HT1080 (cell line): Measurements from ENCODE around the gene HMGXB3. TPM values are rescaled to one million over a fixed set of nuclear protein-coding genes. Genes with fewer than 3 reads are reported as not detected.
"Not testable (repeated sequence)": the region's sequence is repeated elsewhere in the genome, so short reads cannot be mapped to it uniquely, and the experiment has no call there.

Experiments
- DNase-seq: peaks from one replicate; pipeline ENCODE4 v3.0.0-alpha.2; 2015; ENCODE audit warnings: low read depth
- total RNA-seq: library from RNA; depleted of rRNA; stranded (reverse); fragments of >200 nt; shearing (Covaris generic); gene quantifications from 2 replicates; pipeline ENCODE4 v1.2.3, GENCODE V29; 2014

HMGXB3 gene
- total RNA-seq, 1 experiment from 2014 or later = 56.3 TPM

- DNase-seq = peak; percentile 31
Measured at GRCh38 chr5:150017226-150018005, 16.9 kb downstream of the HMGXB3 start.

GRCh38 chr5:150020249-150020648 is 19.7 kb downstream of the HMGXB3 start:
- DNase-seq = no peak

- peak; percentile 91 for DNase-seq
Measured at GRCh38 chr5:150021491-150022157, 21.1 kb downstream of the HMGXB3 start.

DNA sequence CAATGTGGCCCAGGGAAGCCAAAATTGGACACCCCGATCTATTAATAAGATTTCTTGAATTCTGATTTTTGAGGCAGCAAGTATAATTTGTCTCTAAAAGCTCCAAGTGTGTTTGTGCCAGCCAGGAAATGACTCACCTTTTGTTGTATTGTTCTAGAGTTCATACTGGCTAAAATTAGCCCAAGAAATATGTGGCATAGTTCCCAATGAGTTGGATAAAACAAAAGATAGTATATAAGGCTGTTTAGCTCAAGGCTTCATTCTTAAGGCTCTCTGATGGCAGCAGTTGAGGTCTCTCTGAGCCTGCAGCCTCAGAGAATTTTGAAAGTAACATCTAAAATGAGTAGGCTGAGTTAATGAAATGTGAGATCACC is 21.6 kb downstream of the HMGXB3 start:
- DNase-seq = peak; percentile 91

GRCh38 chr5:150022681-150023080 is 22.1 kb downstream of the HMGXB3 start:
- no peak for DNase-seq

- no peak for DNase-seq
Measured at GRCh38 chr5:150023136-150023535, 22.6 kb downstream of the HMGXB3 start.

DNA sequence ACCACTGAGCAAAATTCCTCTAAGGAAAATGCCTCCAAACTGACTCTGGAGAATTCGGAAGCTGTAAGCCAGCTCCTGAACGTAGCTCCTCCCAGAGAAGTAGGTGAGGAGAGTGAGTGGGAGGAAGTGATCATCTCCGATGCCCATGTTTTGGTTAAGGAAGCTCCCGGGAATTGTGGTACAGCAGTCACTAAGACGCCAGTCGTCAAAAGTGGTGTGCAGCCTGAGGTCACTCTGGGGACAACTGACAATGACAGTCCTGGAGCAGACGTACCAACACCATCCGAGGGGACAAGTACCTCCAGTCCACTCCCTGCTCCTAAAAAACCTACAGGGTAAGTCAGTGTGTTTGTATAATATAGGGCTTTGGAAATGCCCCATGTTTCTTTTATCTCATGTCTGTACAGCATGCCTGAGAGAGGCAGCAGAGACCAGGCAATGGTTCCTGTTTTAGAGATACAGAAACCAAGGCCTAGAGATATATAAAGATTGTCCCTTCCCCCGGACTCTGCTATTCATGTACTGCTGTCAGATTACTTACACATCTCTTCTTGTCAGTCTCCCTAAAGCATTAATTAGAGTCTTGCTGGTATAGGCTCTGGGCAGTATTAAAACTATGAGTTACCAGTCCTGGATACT is 23.9 kb downstream of the HMGXB3 start:
- no peak for DNase-seq

GRCh38 chr5:150026682-150027172 is 26.2 kb downstream of the HMGXB3 start:
- no peak for DNase-seq

GRCh38 chr5:150028047-150028446 is 27.5 kb downstream of the HMGXB3 start:
- DNase-seq = not testable (repeated sequence)

DNA sequence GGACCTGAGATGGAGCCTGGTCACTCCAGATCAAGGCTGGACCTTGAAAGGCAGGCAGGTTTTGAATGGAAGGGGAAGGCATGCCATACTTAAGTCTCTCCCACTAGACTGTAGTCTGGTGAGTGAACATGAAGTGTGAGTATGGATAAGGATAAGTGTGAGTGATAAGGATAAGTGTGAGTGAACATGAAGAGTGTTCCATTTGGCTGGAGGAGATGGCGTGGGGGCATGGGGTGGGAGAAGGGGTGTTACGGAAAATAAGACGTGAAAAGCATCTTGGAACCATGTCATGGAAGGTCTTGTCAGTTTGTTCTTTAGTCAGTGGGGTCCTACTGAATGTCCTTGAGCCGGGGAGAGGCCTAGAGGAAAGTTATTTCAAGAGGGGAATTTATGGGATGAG is 32.8 kb downstream of the HMGXB3 start:
- DNase-seq = no peak

- DNase-seq = peak; percentile 76
Measured at GRCh38 chr5:150034662-150035061, 34.1 kb downstream of the HMGXB3 start.

DNA sequence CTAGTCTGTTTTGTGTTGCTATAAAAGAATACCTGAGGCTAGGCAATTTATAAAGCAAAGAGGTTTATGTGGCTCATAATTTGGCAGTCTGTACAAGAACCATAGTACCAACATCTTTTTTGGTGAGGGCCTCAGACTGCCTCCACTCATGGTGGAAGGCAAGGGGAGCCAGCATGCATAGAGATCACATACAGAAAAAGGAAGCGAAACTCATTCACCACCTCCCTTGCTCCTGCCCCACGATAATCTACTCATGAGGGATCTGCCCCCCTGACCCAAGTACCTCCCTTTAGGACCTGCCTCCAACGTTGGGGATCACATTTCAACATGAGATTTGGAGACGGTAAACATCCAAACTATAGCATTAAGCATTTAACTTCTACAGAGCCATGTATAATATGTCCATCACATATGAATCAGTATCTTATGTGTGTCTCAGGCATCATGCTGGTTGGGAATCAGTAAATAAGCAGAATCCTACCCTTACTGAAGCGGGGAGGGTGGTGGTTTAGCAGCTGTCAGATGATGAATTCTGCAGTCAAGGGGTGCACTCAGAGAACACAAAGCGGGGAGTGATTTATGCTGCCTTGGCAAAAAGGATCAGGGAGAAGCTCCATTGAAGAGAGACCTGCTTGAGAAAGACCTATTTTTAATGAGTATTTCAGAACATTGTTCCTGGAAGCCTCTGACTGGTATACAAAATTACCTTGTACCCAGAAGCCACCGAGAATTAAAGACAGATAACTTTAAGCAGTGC is 34.8 kb downstream of the HMGXB3 start:
- no peak for DNase-seq

DNA sequence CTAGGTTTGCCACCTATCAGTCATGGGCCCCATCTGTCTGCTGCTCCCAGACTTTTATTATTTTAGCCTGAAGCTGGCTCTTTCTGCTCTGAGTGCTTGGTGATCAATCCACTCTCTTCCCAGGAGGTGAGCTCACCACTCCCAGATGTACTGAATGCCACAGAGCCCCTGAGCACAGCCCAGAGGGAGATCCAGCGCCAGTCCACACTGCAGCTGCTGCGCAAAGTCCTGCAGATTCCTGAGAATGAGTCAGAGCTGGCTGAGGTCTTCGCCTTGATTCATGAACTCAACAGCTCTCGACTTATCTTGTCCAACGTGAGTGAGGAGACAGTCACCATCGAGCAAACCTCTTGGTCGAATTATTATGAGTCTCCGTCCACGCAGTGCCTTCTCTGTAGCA is 36.0 kb downstream of the HMGXB3 start:
- peak; percentile 99 for DNase-seq

DNA sequence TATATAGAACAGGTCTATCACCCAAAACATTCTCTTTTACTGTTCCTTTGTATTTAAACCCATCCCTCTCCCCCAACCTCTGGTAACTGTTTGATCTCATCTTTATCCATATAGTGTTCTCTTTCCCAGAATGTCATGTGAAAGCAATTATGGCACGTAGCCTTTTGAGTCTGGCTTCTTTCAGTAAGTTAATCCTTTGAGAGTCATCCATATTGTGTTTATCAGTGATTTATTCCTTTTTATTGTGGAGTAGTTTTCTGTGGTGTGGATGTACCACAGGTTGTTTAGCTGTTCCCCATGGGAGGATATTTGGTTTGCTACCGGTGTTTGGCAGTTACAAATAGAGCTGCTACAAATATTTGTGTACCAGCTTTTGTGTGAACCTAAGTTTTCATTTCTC is 38.0 kb downstream of the HMGXB3 start:
- no peak for DNase-seq

GRCh38 chr5:150042459-150042858 is 41.9 kb downstream of the HMGXB3 start:
- DNase-seq = no peak

- no peak for DNase-seq
Measured at GRCh38 chr5:150043657-150044328, 43.3 kb downstream of the HMGXB3 start.

- DNase-seq = peak; percentile 82
Measured at GRCh38 chr5:150044329-150044681, 43.8 kb downstream of the HMGXB3 start.

DNA sequence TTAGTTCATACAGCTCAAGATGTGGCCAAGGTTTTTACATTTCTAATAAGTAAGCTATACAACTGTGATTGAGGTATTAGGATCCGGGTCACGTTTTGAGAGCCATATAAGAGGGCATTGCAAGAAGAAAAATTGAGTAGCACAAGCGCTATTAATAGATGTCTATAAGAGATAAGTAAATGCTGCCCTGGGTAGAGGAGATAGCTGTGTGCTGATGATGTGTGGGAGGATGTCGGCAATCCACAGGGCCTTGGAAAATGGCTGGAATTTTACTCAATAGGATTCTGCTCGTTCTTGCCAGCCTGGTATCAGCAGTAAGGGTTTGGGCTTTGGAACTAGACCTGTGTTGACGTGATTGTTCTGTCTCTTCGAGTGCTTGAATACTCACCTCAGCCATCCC is 44.2 kb downstream of the HMGXB3 start:
- DNase-seq = no peak

DNA sequence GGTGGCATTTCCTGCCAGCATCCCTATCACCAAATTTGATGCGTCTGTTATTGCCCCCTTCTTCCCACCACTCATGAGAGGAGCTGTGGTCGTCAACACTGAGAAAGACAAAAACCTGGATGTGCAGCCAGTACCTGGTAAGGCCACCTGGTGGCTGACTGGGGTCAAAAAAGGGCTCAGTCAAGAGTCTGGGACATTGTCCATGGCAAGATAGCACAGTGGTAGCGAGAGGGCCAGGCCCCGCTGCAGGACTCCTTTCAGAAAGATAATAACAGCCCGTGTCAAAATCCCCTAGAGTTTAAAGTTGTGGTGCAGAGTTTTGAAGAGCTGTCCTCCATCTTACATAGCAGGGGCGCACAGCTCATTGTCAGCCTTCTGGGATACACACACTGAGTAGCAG is 45.0 kb downstream of the HMGXB3 start:
- DNase-seq = no peak

DNA sequence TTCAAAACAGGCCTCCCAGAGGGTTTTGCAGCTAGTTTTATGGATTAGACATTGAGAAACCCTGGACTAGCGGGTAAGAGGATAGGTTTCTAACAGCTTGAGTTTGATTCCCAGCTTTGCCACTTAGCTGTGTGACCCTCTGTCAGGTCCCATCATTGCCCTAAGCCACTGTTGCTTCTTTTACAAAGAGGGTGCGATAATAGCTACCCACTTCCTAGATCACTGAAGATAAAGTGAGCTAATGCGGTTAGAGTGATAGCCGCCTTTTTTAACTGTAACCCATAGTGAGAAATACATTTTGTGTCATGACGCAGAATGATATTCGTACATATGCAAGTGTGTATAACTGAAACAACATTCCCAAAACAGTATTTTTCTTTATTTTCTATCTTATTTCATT is 45.5 kb downstream of the HMGXB3 start:
- no peak for DNase-seq

DNA sequence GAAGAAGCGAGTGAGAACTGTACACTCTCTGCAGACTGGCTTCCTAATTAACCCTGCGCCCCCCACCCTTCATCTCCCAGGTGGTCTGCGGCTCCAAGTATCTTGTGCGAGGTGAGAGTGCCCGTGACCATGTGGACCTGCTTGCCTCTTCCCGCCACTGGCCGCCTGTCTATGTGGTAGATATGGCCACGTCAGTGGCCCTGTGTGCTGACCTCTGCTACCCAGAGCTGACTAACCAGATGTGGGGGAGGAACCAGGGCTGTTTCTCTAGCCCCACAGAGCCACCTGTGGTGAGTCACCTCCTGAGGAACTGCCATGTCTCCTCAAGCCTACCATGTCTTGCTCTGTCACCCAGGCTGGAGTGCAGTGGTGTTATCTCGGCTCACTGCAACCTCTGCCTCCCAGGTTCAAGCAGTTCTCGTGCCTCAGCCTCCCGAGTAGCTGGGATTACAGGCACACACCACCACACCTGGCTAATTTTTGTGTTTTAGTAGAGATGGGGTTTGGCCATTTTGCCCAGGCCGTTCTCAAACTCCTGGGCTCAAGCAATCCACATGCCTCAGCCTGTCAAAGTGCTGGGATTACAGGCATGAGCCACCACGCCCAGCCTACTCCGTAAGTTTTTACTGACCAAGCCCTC is 49.8 kb downstream of the HMGXB3 start:
- DNase-seq = peak; percentile 97
